HG02840 (cell line): ENCODE measurements around the gene TNFRSF25.
"Not testable (repeated sequence)": the region's sequence is repeated elsewhere in the genome, so short reads cannot be mapped to it uniquely, and the experiment has no call there.

Source experiments
- ATAC-seq: cut with Tn5 transposase; IDR thresholded peaks from one replicate; pipeline ENCODE4 v1.9.1; 2021; ENCODE audit warnings: mild to moderate bottlenecking, moderate library complexity, moderate number of reproducible peaks; ENCODE audit not compliant: unreplicated experiment, low FRiP score

Gene TNFRSF25

DNA sequence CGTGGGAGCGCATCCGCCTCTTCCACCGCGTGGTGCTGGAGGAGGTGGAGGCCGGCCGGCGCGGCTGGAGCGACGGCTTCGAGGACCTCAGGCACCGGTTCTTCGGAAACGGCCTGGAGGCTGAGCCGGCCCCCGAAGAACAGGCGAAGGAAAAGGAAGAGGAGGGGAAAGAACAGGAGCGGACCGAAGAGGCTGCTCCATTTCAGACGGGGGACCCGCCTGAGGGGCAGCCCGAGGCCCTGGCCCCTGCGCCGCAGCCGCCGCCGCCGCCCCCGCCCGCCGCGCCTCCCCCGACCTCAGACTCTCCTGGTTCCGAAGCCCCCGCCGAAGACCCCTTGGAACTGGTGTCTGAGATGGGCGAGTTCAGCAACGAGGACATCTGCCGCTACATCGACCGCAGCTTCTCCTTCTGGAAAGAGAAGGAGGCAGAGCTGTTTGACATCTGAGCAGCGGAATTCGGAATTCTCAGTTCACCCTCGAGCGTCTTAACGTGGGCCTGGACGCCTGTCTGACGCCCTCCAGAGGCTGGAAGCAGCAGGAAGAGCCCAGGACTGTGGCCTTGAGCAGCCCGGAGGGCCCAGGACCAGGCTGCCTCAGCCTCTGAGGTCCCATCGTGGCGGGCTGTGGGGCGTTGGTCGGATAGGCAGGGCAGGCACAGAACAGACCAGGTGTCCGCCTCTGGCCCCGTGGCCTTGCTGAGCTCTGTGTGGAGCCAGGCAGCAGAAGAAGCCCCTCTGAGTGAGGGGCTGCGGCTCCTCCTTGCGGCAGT is 10.0 kb downstream of the TNFRSF25 start:
- not testable (repeated sequence) for ATAC-seq

- ATAC-seq: no peak
Measured at GRCh38 chr1:6454856-6455751, 10.9 kb downstream of the TNFRSF25 start.

- ATAC-seq: not testable (repeated sequence)
Measured at GRCh38 chr1:6453895-6454855, 11.8 kb downstream of the TNFRSF25 start.

DNA sequence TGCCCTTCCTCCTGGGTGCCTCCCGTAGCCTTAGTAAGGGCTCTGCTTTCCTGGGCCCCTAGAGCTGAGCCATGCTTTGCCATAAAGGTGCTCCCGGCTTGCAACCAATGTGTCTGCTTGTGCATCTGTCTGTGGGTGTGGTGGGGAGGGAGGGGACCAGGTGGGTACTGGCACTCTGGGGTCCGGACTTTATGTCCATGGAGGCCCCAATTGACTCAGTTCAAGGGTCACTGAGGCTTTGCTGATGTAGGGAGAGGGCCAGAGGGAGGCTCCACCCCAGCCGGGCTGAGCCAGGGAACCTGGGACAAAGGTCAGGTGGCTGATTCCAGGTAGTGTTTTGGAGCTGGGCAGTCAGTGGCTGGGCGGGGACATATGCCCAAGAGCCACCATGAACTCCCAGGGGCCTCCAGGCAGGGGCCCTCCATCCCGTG is 15.0 kb downstream of the TNFRSF25 start:
- ATAC-seq: no peak

DNA sequence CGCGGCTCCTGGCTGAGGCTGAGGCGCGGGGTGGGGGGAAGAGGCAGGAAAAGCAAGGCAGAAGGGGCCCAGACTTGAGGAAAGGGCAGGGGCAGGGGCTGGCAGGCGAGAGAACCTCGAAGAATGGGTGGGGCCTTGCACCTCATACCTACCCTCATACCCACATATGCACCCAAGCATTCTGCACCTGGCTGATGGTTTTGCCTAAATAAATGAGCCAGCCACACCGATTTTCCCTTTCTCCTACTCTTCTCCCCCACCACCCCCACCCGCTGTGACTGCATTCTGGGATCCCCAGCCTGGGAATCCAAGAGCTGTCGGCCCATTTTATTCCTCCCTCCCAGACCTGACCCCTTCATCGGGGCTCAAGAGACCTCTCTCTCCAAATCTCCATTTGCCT is 15.5 kb downstream of the TNFRSF25 start:
- not testable (repeated sequence) for ATAC-seq

DNA sequence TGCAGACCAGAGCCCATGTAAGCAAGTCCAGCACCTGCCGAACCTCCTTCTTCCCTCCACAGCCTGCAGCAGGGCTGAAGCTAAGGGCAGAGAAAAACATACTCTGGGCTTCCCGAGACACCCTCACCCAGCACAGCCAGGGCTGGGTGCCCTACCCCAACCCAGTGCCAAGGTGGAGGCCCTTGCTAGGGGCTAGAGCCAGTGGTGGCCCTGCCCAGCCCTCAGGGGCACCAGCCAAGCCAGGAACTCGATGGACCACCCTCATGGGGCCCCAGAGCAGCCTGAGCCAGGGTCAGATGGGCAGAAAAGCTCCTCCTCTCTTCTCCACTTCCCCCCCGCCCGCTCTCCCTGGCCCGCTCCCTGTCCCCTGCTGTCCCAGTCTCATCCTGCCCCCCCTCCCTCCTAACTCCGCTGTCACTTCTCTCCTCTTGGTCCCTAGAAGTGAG is 15.9 kb downstream of the TNFRSF25 start:
- no peak for ATAC-seq

DNA sequence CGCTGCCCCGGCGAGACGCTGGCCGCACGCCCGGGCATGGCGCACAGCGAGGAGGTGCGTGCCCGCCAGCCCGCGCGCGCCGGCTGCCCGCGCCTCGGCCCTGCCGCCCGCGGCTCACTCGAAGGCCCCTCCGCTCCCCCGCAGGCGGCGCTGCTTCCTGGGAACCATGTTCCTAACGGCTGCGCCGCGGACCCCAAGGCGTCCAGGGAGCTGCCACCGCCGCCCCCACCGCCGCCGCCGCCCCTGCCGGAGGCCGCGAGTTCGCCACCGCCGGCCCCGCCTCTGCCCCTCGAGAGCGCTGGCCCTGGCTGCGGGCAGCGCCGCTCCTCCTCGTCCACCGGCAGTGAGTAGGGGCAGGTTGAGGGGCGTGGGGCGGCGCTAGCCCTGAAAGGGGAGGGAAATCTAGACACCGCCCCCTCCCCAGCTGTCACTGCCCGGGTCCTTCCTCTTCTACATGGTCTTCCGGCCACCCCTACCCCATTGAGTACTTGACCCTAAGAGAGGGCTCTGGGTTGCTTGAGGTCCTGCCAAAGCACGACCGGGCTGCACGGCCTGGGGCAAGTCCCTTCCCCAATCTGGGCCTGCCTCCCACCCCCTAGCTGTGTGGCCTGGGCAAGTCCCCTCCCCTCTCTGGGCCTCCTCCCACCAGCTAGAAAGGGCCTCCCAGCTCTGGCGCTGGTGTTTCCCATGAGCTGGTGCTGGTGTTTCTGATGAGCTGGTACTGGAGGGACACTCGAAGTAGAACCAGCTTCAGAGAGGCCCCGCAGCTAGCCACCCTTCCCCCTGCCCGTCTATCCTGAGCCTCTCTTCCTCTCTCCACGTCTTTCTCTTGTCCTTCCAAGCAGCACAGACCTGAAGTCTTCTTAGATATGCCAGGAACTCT is 17.0 kb downstream of the TNFRSF25 start:
- no peak for ATAC-seq

DNA sequence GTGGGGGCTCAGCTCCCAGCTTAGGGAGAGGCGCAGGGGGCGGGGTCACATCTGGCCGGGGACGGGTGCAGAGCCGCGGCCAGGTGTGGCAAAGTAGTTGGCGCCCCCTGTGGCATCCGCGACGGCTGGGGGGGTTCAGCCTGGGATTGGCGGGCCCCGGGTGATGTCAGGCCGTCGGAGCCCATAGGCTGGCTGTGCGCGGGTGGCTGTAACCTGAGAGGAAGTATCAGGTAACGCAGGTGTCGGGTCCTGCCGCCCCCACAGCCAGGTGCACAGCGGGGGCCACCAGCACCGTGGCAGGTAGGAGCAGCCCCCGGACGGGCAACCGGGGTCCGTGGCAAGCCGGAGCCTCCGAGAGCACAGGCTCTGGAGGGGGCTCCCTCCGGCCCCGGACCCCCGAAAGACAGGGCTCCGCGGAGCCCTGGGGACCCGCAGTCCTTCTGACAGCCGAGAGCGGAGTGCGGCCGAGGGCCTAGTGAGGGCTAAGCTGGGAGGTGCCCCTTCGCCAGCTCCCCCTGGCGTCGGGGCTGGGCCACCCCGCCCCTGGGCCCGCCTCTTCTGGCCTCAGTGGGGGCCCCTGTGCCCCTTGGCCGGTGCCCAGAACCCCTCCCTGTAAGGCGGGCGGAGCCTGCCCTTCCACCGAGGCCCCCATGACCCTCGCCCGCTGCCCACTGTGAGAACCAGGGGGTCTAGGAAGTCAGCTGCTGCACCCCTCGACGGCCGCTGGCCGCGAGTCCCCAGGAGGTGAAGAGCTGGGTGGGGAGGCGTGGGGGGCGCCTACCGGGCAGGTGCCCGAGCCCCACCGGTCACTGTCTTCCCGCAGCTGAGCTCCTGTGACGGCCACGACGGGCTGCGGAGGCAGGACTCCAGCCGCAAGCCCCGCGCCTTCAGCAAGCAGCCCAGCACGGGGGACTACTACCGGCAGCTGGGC is 17.9 kb downstream of the TNFRSF25 start:
- no peak for ATAC-seq

- ATAC-seq: no peak
Measured at GRCh38 chr1:6447016-6447817, 18.8 kb downstream of the TNFRSF25 start.

DNA sequence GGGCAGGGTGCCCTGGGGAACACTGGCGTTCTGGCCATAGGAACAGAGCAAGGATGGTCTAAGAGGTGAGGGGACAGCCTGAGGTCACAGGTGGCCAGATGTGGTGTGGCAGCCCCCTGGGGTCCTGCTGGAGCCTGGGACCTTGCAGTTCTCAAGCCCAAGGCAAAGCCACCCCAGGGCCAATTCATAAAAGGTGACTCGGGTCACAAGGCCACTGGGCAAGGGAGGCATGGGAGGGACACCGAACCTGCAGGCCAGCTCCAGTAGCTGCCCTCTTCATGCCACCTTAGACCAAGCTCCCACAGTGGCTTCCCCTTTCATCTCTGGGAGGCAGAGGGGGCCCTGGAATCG is 19.3 kb downstream of the TNFRSF25 start:
- no peak for ATAC-seq

GRCh38 chr1:6445929-6446328 is 20.0 kb downstream of the TNFRSF25 start:
- not testable (repeated sequence) for ATAC-seq

DNA sequence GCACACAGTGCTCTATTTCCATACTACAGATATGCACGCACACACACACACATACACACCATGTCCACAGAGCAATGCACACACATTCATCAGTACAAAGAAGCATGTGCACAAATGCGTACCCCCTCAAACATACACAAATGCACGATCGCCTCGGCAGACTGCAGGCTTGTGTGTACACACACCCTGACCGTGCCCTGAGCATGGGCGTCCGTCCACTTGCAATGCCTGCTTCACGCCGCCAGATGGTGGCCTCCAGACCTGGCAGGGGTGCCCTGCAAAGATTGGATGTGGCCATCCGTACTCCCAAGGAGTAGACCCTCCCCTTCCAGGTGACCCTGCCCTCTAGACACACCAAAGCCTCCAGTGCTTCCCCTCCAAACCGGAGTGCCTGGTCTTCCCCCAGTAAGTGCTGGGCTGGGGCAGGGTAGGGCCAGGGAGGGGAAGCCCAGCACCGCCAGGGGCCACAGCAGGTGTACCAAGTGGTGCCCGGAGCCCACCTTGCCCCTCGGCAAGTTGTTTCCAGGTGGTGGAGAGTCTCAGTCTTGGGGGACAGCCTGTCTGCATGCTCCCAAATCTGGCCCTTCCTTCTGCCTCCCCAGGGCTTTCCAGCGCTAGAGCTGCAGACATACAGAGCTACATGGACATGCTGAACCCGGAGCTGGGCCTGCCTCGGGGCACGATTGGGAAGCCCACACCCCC is 20.8 kb downstream of the TNFRSF25 start:
- ATAC-seq: no peak

DNA sequence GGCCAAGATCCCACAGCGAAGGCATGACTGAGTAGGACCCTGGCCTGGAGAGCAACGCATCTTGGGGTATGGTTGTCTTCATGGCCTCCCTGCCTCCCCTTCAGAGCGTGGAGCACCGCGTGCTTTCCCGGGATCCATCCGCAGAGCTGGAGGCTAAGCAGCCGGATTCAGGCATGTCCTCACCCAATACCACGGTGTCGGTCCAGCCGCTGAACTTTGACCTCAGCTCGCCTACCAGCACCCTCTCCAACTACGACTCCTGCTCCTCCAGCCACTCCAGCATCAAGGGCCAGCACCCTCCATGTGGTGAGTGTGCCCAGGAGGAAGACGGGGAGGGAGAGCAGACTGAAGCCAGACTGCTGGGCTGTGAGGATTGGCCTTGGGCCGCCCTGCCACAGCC is 21.6 kb downstream of the TNFRSF25 start:
- ATAC-seq: no peak

- no peak for ATAC-seq
Measured at GRCh38 chr1:6443339-6444115, 22.4 kb downstream of the TNFRSF25 start.

- no peak for ATAC-seq
Measured at GRCh38 chr1:6441586-6441985, 24.4 kb downstream of the TNFRSF25 start.
